ENCODE results near the gene RAB30. TPM values are rescaled to one million over a fixed set of nuclear protein-coding genes. Genes with fewer than 3 reads are reported as not detected.
A peak's percentile ranks its signal among the peaks of the same experiment; 100 is the strongest.

RAB30 gene
- total and polyA plus RNA-seq, 12 donors: 2.5 to 29.4 (median 21.7) TPM

DNA sequence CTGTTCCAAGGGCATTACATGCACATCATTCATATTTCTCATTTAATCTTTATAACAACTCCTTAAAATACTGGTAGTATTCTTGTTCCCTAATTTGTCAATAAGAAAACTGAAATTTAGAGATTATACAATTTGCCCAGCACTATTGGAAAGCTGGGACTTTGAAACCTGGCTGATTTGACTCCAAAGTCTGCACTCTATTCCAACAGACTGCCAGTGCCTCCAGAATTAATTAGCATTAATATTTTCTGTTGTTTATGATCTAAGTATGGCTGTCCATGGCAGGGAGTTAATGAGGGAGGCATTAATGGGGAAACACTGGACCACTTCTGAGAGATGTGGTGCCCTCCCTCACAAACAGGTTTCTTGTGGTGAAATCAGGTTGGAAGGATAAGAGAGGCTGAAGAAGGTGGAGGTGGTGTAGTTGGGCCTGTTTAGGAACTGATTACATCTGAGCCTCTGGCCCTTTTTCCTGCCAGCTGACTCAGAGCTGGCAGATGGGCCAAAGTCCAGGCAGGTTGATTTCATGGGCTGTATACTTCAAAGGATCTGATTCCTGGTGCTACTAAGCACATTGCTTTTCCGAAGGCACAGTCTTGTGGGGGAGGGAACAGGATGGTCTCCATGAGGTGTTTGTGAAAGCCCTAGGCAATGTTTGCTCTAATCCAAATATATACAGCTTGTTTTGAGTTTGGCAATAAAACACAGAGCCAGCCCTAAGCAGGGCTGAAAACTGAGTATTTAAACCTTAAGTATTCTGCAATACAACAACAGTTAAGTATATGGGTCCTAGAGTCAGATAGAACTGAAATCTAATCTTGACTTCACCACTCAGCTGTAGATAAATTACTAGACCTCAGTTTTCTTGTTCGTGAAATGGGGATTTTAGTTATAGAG, 21.0 kb upstream of the RAB30 start:
- Histone ChIP-seq H3K27ac (no peak overlapping the region), H3K9me3 (no peaks in the 10 kb centered on the region), H3K4me3 (no peak overlapping the region), H3K27me3 (no peaks in the 10 kb centered on the region), H3K4me1 (peaks cover 0 to 6% (median 0%) of the 10 kb centered on the region in 9 donors), H3K36me3 (no peaks in the 10 kb centered on the region)
- TF ChIP-seq, protein P1, sequence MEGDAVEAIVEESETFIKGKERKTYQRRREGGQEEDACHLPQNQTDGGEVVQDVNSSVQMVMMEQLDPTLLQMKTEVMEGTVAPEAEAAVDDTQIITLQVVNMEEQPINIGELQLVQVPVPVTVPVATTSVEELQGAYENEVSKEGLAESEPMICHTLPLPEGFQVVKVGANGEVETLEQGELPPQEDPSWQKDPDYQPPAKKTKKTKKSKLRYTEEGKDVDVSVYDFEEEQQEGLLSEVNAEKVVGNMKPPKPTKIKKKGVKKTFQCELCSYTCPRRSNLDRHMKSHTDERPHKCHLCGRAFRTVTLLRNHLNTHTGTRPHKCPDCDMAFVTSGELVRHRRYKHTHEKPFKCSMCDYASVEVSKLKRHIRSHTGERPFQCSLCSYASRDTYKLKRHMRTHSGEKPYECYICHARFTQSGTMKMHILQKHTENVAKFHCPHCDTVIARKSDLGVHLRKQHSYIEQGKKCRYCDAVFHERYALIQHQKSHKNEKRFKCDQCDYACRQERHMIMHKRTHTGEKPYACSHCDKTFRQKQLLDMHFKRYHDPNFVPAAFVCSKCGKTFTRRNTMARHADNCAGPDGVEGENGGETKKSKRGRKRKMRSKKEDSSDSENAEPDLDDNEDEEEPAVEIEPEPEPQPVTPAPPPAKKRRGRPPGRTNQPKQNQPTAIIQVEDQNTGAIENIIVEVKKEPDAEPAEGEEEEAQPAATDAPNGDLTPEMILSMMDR (IDR thresholded peaks at IDR 0.05): no peak
- WGBS, 2 donors: 77 to 90% methylated on average over 2 of the region's 2 CpGs
- DNase-seq (no peak), ATAC-seq (peak in 2 of 8 donors; percentile 35 to 55)
- intact Hi-C loops (cut with DNase I): no loop called here

DNA sequence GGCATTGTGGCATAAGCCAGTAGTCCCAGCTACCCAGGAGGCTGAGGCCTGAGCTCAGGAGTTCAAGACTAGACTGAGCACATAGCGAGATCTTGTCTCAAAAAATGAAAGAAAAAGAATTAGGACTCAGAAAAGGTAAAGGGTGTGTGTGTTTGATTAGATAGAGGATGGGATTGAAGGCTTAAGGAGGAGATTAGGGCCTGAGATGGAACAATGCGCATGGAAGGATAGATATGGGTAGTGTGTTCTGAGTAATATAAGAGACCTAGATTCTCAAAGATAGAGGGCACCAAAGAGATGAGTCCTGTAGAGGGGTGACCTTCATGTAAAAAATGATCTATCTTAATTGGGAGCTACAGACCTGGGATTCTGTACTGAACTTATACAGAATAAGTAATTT, 17.3 kb upstream of the RAB30 start:
- H3K27ac ChIP-seq: no peak overlapping the region
- H3K9me3 ChIP-seq: no peaks in the 10 kb centered on the region
- no peaks in the 10 kb centered on the region for H3K27me3 ChIP-seq
- H3K4me1 ChIP-seq: peaks cover 0 to 13% (median 0%) of the 10 kb centered on the region in 9 donors
- DNase-seq: no peak
- intact Hi-C loops (cut with DNase I): loop anchor here in 2 of 10 donors (5.0 to 10.0 kb wide), 2 partner anchors 68 to 164 kb away; partner anchors contain the start of gene PCF11 (in 1 of the 2)
- no peaks in the 10 kb centered on the region for H3K36me3 ChIP-seq
- TF ChIP-seq, protein P1 (IDR thresholded peaks at IDR 0.05): no peak
- ATAC-seq: no peak
- no peak overlapping the region for H3K4me3 ChIP-seq
- WGBS, 2 donors: 94 to 97% methylated on average over 2 of the region's 2 CpGs

DNA sequence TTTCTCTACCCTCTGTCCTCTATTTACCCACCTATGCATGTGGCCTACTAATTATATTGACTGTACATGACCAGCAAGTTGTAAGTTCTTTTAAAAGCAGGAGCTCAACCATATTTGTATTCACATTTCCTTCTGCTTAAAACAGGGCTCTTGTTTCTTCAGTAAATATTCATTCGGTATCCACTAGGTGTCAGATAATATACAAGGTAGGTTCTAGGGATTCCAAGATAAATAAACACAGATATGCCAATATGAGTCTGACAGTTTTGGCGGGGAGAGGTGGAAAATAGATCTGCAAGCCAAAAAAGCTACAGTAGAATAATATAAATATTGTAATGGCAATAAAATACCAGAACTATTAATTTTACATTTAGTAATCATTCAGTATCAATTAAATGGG, 15.3 kb upstream of the RAB30 start:
- ATAC-seq: peak in 2 of 8 donors; percentile 32 to 55
- Histone ChIP-seq H3K36me3 (peaks cover 0 to 5% (median 0%) of the 10 kb centered on the region in 9 donors), H3K4me3 (no peak overlapping the region), H3K4me1 (peaks cover 0 to 13% (median 0%) of the 10 kb centered on the region in 9 donors), H3K27me3 (no peaks in the 10 kb centered on the region), H3K9me3 (no peaks in the 10 kb centered on the region), H3K27ac (no peak overlapping the region)
- 10 to 21% methylated on average over 2 of the region's 2 CpGs for WGBS, 2 donors
- no peak for DNase-seq
- TF ChIP-seq, protein P1 (IDR thresholded peaks at IDR 0.05): peak in 5 of 9 donors; percentile 6 to 25 (median 19)
- intact Hi-C loops (cut with DNase I): loop anchor here in 2 of 10 donors (5.0 to 10.0 kb wide), 2 partner anchors 70 to 162 kb away; partner anchors contain the start of gene PCF11 (in 1 of the 2)

DNA sequence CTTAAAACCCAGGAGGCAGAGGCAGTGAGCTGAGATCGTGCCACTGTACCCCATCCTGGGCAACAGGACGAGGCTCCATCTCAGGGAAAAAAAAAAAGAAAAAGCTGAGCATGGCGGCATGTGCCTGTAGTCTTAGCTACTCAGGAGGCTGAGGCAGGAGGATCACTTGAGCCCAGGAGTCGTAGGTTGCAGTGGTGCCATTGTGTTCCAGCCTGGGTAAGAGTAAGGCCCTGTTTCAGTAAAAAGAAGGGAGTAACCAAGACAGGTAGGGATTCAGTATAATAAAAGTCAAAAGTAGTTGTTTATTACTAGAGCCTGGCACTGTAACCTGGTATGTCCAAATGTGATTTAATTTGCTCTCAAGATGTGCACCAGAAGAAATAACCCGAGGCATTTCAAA, 8.1 kb upstream of the RAB30 start:
- no peak for DNase-seq
- peaks cover 0 to 9% (median 0%) of the 10 kb centered on the region in 9 donors for H3K4me1 ChIP-seq
- H3K4me3 ChIP-seq: no peak overlapping the region
- intact Hi-C loops (cut with DNase I): loop anchor here in 7 of 10 donors (5.0 to 10.0 kb wide), 6 partner anchors 75 to 205 kb away; partner anchors contain the start of genes DDIAS (in 2 of the 7), PRCP (in 2 of the 7), ANKRD42 (in 1 of the 7) and CCDC90B (in 1 of the 7)
- H3K36me3 ChIP-seq: peaks cover 0 to 46% (median 3%) of the 10 kb centered on the region in 9 donors
- TF ChIP-seq, protein P1 (IDR thresholded peaks at IDR 0.05): no peak
- WGBS, 2 donors: 92 to 93% methylated on average over 5 of the region's 5 CpGs
- no peaks in the 10 kb centered on the region for H3K9me3 ChIP-seq
- H3K27ac ChIP-seq: no peak overlapping the region
- H3K27me3 ChIP-seq: no peaks in the 10 kb centered on the region
- no peak for ATAC-seq

Measured in heart right ventricle (tissue), 16 donors.